ENCODE measurements around the gene OBP2A. TPM values are rescaled to one million over a fixed set of nuclear protein-coding genes. Genes with fewer than 3 reads are reported as not detected.

Gene OBP2A, protein sequence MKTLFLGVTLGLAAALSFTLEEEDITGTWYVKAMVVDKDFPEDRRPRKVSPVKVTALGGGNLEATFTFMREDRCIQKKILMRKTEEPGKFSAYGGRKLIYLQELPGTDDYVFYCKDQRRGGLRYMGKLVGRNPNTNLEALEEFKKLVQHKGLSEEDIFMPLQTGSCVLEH
- not detected for total RNA-seq

DNA sequence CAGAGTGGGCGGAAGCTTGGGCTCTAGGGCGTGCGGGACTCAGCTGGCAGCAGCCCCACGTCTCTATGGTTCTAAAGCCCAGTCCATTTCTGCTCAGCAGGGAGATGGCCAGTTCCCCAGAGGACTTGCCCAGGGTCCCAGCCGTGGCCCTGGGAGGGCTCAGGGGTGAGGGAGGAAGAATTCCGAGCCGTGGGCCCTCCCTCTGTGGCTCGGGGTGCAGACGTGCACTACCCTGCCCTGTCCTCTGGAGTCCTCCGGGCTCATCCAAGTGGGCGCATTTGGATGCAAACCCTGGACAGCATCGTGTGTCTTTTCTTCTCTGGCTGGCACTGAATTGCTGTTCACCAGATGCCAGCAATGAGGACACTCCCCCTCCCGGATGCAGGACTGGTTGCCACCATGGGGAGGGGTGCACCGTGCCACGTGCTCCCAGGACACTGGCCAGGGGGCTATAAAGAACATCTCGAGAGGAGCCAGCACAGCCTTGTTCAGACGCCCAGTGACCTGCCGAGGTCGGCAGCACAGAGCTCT, at the start of gene OBP2A:
TSS of gene OBP2A (plus strand) at position 481 of the 531 bp plus-strand sequence. CDS start 55 bp downstream, outside the sequence.

DNA sequence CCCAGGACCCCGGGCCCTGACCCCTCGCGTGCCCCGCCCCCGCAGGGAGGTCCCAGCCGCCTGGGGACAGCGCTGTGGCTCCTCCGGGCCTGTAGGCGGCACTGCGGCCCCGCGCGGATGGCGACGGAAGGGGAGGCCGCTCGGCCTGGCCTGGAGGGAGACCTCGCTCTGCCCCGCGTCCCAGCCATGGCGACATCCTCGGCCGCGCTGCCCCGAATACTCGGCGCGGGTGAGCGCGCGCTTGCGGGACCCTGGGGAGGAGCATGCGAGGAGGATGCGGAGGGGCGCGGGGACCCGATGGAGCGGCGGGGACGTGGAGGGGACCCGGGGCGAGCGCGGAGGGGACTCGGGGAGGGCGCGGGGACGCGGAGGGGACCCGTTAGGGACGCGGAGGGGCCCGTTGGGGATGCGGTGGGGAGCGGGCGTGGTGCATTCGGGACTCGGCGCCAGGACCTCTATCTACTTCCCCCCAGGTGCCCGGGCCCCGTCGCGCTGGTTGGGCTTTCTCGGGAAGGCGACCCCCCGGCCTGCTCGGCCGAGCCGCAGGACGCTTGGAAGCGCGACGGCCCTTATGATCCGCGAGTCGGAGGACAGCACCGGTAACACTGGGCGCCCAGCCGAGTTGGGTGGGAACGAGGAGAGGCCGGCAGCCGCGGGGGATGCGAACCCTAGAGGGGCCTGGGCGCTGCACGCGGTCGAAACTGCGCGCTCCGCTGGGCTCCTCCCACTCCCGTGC, 45.2 kb upstream of the OBP2A start, which contains the start of gene MRPS2:
TSS of gene MRPS2 (plus strand) at position 158 of the 736 bp plus-strand sequence. CDS start at position 187, 29 bp downstream.

DNA sequence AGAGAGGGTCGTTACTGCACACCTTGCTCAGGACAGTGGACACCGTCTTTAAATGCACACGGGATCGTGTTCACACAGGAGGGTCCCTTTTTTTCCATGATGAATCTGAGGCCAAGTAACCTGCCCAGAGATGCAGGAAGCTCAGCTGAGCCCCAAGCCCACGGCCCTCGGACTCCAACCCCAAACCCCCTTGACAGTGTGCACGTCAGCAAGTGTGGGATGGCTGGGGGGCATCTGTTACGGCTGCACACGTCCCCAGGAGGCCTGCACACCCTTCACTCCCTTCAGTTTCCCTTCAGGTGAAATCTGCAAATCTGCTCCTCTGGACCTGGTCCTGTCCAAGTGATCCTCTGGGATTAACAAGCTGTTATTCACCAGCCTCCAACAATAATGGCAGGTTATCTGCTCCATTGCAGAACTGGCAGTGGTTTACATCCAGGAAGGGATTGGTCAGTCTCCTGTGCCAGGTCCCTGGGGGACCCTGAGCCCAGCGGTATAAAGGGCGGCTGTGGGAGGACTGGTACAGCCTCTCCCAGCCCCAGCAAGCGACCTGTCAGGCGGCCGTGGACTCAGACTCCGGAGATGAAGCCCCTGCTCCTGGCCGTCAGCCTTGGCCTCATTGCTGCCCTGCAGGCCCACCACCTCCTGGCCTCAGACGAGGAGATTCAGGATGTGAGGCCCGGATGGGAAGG, 24.9 kb upstream of the OBP2A start, which contains the start of gene LCN1:
TSS of gene LCN1 (plus strand) at position 525 of the 692 bp plus-strand sequence. CDS start at position 583, 58 bp downstream.

DNA sequence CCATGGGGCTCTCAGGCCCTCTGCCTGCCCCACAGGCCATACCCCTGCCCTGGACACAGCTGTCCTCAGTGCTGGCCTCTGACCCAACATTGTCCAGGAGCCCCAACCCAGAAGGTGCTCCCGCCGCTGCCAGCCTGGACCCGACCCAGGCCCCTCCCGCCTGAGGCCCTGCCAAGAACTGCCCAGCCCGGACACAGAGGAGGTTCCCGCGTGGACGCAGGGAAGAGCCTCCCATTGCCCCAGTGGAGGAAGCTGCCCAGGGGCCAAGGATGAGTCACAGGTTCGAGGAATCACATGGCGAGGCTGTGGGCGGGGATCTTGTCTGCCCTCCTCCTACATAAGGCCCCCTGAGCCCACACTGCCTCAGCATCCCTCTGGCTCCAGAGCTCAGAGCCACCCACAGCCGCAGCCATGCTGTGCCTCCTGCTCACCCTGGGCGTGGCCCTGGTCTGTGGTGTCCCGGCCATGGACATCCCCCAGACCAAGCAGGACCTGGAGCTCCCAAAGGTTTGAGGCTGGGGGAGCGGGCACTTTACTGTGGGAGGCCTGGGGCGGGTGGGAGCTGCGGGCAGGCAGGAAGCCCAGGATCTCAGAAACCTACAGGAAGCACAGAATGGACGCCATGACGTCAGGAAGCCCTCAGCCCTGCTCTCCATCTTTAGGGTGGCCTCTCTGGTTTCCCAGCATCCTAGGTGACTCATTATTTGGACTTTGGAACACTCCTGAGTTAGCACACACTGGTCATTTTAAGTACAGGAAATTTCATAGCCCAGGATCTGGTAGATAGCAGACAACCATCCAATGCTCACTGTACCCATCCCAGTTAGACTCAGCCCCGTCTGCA, 15.7 kb downstream of the OBP2A start, which contains the start of gene PAEP:
TSS of gene PAEP (plus strand) at position 366 of the 844 bp plus-strand sequence.

Other genes starting within 250 kb of the OBP2A start
- gene PPP1R26, start 66.3 kb upstream of the OBP2A start, total RNA-seq, result 32.5 TPM
- 20.0 TPM for gene MRPS2, start 45.4 kb upstream of the OBP2A start, total RNA-seq
- gene LCN1, start 24.7 kb upstream of the OBP2A start, total RNA-seq, result 13.0 TPM
- gene PAEP, start 15.6 kb downstream of the OBP2A start, total RNA-seq, result not detected
- gene GLT6D1, start 93.4 kb downstream of the OBP2A start, total RNA-seq, result not detected
- not detected for gene LCN9, start 117.2 kb downstream of the OBP2A start, total RNA-seq
- 0.99 TPM for gene SOHLH1, start 153.4 kb downstream of the OBP2A start, total RNA-seq
- 1.1 TPM for gene KCNT1, start 156.1 kb downstream of the OBP2A start, total RNA-seq

Data from camera-type eye (tissue), 1 donor.